ENCODE measurements around the gene GPS1. TPM values are rescaled to one million over a fixed set of nuclear protein-coding genes. Genes with fewer than 3 reads are reported as not detected.

The GPS1 gene
- total and polyA plus RNA-seq, 4 donors, result 53.9 to 66.3 (median 58.8) TPM

GRCh38 chr17:82035488-82035887 lies 16.2 kb upstream of the GPS1 start:
- 42% methylated on average over 8 of the region's 8 CpGs for WGBS
- H3K9me3 ChIP-seq (ENCODE audit: control insufficient read depth in 4 of 4, low read length in 3 of 4), result no peaks in the 10 kb centered on the region
- H3K4me1 ChIP-seq (ENCODE audit: control insufficient read depth in 4 of 4, insufficient read depth in 4 of 4, low read length in 3 of 4), result peaks cover 14 to 65% (median 42%) of the 10 kb centered on the region in 4 donors
- peaks cover 0 to 5% (median 1%) of the 10 kb centered on the region in 4 donors for H3K36me3 ChIP-seq (ENCODE audit: control insufficient read depth in 4 of 4, insufficient read depth in 3 of 4, low read depth in 1 of 4, low read length in 3 of 4)
- TF ChIP-seq JUND (IDR thresholded peaks at IDR 0.05), result no peak
- TF ChIP-seq HNF4A (conservative IDR thresholded peaks at IDR 0.05), result no peak
- no peak for TF ChIP-seq FOXA2 (IDR thresholded peaks at IDR 0.05)
- no peak for TF ChIP-seq RAD21 (IDR thresholded peaks at IDR 0.05)
- no peak for TF ChIP-seq YY1 (IDR thresholded peaks at IDR 0.05)
- TF ChIP-seq CTCF (IDR thresholded peaks at IDR 0.05; ENCODE audit: low read depth, low read length, missing input control), result no peak
- no peak for TF ChIP-seq ZBTB33 (IDR thresholded peaks at IDR 0.05)
- no peak for TF ChIP-seq RXRA (IDR thresholded peaks at IDR 0.05)
- TF ChIP-seq SP1 (IDR thresholded peaks at IDR 0.05), result no peak
- no peak for TF ChIP-seq NR2F2 (IDR thresholded peaks at IDR 0.05)
- TF ChIP-seq GABPA (IDR thresholded peaks at IDR 0.05 in 1 of 2, conservative IDR thresholded peaks at IDR 0.05 in 1 of 2), result no peak
- TF ChIP-seq REST (IDR thresholded peaks at IDR 0.05), result no peak
- no peak for TF ChIP-seq MAX (IDR thresholded peaks at IDR 0.05)
- no peak for TF ChIP-seq TAF1 (conservative IDR thresholded peaks at IDR 0.05)
- no peak for TF ChIP-seq EGR1 (IDR thresholded peaks at IDR 0.05; ENCODE audit: low read depth in 2 of 2)
- no peak for TF ChIP-seq ATF3 (IDR thresholded peaks at IDR 0.05)
- no peak for TF ChIP-seq FOXA1 (IDR thresholded peaks at IDR 0.05)
- TF ChIP-seq HNF4G (IDR thresholded peaks at IDR 0.05), result no peak
- H3K9ac ChIP-seq (ENCODE audit: low read depth in 1 of 2, low read length in 2 of 2), result no peak overlapping the region
- peak overlapping the region in 2 of 3 donors; percentile 70 to 90 for H3K4me3 ChIP-seq (ENCODE audit: low read depth in 1 of 3, low read length in 3 of 3)
- no peaks in the 10 kb centered on the region for H3K27me3 ChIP-seq (ENCODE audit: control insufficient read depth in 4 of 4, insufficient read depth in 4 of 4, low read length in 3 of 4)
- peak overlapping the region; percentile 15 to 99 for H3K27ac ChIP-seq (ENCODE audit: low read depth in 1 of 2, low read length in 2 of 2)
- no peak for DNase-seq (ENCODE audit: low spot score)

Data from liver (tissue), 9 donors.